Measurements from ENCODE around the gene TMPRSS11D. TPM values are rescaled to one million over a fixed set of nuclear protein-coding genes. Genes with fewer than 3 reads are reported as not detected.

The TMPRSS11D gene
- total RNA-seq, 4 donors from 2014 or later, result not detected

GRCh38 chr4:67879486-67879885 is 4.3 kb downstream of the TMPRSS11D start:
- TF ChIP-seq CTCF (IDR thresholded peaks at IDR 0.05; ENCODE audit: low read depth), result no peak

GRCh38 chr4:67877086-67877485 is 6.7 kb downstream of the TMPRSS11D start:
- no peak for TF ChIP-seq CTCF (IDR thresholded peaks at IDR 0.05; ENCODE audit: low read depth)

GRCh38 chr4:67874986-67875385 is 8.8 kb downstream of the TMPRSS11D start:
- TF ChIP-seq CTCF (IDR thresholded peaks at IDR 0.05; ENCODE audit: low read depth), result no peak

GRCh38 chr4:67873116-67873515 is 10.7 kb downstream of the TMPRSS11D start:
- TF ChIP-seq CTCF (IDR thresholded peaks at IDR 0.05; ENCODE audit: low read depth), result no peak

- no peak for TF ChIP-seq CTCF (IDR thresholded peaks at IDR 0.05; ENCODE audit: low read depth)
These were observed 11.9 kb downstream of the TMPRSS11D start for GRCh38 chr4:67871867-67872266.

GRCh38 chr4:67869580-67870190 is 14.1 kb downstream of the TMPRSS11D start:
- TF ChIP-seq CTCF (IDR thresholded peaks at IDR 0.05; ENCODE audit: low read depth), result no peak

- TF ChIP-seq CTCF (IDR thresholded peaks at IDR 0.05; ENCODE audit: low read depth), result no peak
These were observed 22.3 kb downstream of the TMPRSS11D start for GRCh38 chr4:67861513-67861912.

All from subcutaneous adipose tissue (tissue), 4 donors.